ENCODE data around the gene DIPK1C.

DIPK1C gene

GRCh38 chr18:74454279-74454751, 2.8 kb downstream of the DIPK1C start:
- H3K9me2 ChIP-seq (replicated peaks; ENCODE audit: low read depth, low read length), result no peaks in the 10 kb centered on the region
- H3F3A ChIP-seq (ENCODE audit: low read depth), result no peaks in the 10 kb centered on the region
- H3K36me3 ChIP-seq (ENCODE audit: insufficient read depth, low read length), result no peaks in the 10 kb centered on the region
- no peak overlapping the region for H3K4me2 ChIP-seq (ENCODE audit: low read depth, low read length, poor library complexity, severe bottlenecking)
- no peak overlapping the region for H3K4me3 ChIP-seq (ENCODE audit: low read length, poor library complexity, severe bottlenecking)
- TF ChIP-seq EZH2phosphoT487 (IDR thresholded peaks at IDR 0.05; ENCODE audit: borderline replicate concordance), result no peak
- TF ChIP-seq, protein P1, sequence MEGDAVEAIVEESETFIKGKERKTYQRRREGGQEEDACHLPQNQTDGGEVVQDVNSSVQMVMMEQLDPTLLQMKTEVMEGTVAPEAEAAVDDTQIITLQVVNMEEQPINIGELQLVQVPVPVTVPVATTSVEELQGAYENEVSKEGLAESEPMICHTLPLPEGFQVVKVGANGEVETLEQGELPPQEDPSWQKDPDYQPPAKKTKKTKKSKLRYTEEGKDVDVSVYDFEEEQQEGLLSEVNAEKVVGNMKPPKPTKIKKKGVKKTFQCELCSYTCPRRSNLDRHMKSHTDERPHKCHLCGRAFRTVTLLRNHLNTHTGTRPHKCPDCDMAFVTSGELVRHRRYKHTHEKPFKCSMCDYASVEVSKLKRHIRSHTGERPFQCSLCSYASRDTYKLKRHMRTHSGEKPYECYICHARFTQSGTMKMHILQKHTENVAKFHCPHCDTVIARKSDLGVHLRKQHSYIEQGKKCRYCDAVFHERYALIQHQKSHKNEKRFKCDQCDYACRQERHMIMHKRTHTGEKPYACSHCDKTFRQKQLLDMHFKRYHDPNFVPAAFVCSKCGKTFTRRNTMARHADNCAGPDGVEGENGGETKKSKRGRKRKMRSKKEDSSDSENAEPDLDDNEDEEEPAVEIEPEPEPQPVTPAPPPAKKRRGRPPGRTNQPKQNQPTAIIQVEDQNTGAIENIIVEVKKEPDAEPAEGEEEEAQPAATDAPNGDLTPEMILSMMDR (conservative IDR thresholded peaks at IDR 0.05; ENCODE audit: low read length), result no peak
- no peaks in the 10 kb centered on the region for H3K27me3 ChIP-seq (ENCODE audit: insufficient read depth, low read length, poor library complexity, severe bottlenecking)
- H3K4me1 ChIP-seq (ENCODE audit: insufficient read depth, low read length, poor library complexity, severe bottlenecking), result no peaks in the 10 kb centered on the region
- no peak overlapping the region for H2AFZ ChIP-seq (ENCODE audit: low read length)
- no peaks in the 10 kb centered on the region for H3K79me2 ChIP-seq (ENCODE audit: insufficient read depth, low read length)
- H3K9ac ChIP-seq (ENCODE audit: low read depth, low read length, poor library complexity, severe bottlenecking), result no peak overlapping the region
- no peaks in the 10 kb centered on the region for H3K9me3 ChIP-seq (ENCODE audit: insufficient read depth, low read depth, low read length)
- no peaks in the 10 kb centered on the region for H4K20me1 ChIP-seq (ENCODE audit: insufficient read depth, low read length, poor library complexity, severe bottlenecking)

DNA sequence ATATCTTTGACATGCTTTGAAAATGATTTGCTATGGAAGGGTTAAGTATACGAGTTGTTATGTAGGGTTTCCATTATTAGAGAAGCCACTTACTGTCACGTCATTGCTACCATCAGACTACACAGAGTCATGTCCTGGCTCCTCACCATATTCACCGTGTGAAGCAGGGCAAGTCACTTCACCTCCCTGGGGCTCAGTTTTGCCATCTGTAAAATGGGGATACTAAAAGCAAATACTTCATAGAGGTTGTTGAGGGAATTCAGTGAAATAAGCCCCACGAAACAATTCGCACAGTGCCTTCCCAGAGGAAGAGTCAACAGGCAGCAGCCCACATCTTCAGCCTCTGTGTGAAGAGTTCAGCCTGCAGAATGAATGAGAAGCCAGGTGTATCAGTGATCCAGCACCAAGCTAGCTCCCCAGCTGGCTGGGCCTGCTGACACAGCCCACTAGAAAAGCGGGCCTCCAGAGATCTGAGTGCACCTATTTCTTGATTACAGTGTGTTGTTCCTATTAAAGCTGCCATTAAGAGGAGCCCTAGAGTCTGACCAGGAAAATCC, 3.4 kb downstream of the DIPK1C start:
- Histone ChIP-seq H3F3A (ENCODE audit: low read depth) (no peaks in the 10 kb centered on the region), H2AFZ (ENCODE audit: low read length) (no peak overlapping the region), H3K9me2 (replicated peaks; ENCODE audit: low read depth, low read length) (no peaks in the 10 kb centered on the region), H3K9ac (ENCODE audit: low read depth, low read length, poor library complexity, severe bottlenecking) (no peak overlapping the region), H3K36me3 (ENCODE audit: insufficient read depth, low read length) (no peaks in the 10 kb centered on the region), H3K9me3 (ENCODE audit: insufficient read depth, low read depth, low read length) (no peaks in the 10 kb centered on the region), H3K4me3 (ENCODE audit: low read length, poor library complexity, severe bottlenecking) (no peak overlapping the region), H4K20me1 (ENCODE audit: insufficient read depth, low read length, poor library complexity, severe bottlenecking) (no peaks in the 10 kb centered on the region), H3K27me3 (ENCODE audit: insufficient read depth, low read length, poor library complexity, severe bottlenecking) (no peaks in the 10 kb centered on the region), H3K79me2 (ENCODE audit: insufficient read depth, low read length) (no peaks in the 10 kb centered on the region), H3K4me2 (ENCODE audit: low read depth, low read length, poor library complexity, severe bottlenecking) (no peak overlapping the region), H3K4me1 (ENCODE audit: insufficient read depth, low read length, poor library complexity, severe bottlenecking) (no peaks in the 10 kb centered on the region)
- TF ChIP-seq, protein P1 (conservative IDR thresholded peaks at IDR 0.05; ENCODE audit: low read length), result no peak
- TF ChIP-seq EZH2phosphoT487 (IDR thresholded peaks at IDR 0.05; ENCODE audit: borderline replicate concordance), result no peak

DNA sequence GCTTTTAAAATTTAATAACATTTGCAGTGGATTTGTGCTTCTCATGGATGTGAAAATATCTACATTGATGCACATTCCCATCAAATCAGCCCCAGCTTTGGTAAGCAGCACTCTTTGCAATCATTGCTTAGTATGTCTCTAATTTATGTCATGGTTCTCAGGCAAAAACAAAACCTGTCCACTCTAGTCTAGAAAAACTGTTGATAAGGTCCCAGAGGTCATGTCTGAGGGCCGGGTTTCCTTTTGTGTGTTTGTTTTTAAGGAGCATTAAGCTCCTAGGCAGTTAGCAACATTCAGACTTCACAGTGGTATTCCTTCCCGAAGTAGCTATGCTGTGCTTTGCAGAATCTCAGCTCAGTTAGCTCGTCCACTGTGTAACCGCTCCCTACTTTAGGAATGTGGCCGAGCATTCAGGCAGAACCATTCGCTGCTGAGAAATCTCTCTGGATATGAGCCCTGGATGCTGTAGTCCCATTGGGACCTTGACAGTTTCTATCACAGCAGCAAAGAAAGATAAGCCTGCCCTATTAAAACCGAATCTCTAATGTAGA, 4.0 kb downstream of the DIPK1C start:
- Histone ChIP-seq H3F3A (ENCODE audit: low read depth) (no peaks in the 10 kb centered on the region), H3K4me2 (ENCODE audit: low read depth, low read length, poor library complexity, severe bottlenecking) (no peak overlapping the region), H4K20me1 (ENCODE audit: insufficient read depth, low read length, poor library complexity, severe bottlenecking) (no peaks in the 10 kb centered on the region), H3K4me3 (ENCODE audit: low read length, poor library complexity, severe bottlenecking) (no peak overlapping the region), H3K27me3 (ENCODE audit: insufficient read depth, low read length, poor library complexity, severe bottlenecking) (no peaks in the 10 kb centered on the region), H3K36me3 (ENCODE audit: insufficient read depth, low read length) (no peaks in the 10 kb centered on the region), H3K9ac (ENCODE audit: low read depth, low read length, poor library complexity, severe bottlenecking) (no peak overlapping the region), H2AFZ (ENCODE audit: low read length) (no peak overlapping the region), H3K9me2 (replicated peaks; ENCODE audit: low read depth, low read length) (no peaks in the 10 kb centered on the region), H3K9me3 (ENCODE audit: insufficient read depth, low read depth, low read length) (no peaks in the 10 kb centered on the region), H3K79me2 (ENCODE audit: insufficient read depth, low read length) (no peaks in the 10 kb centered on the region), H3K4me1 (ENCODE audit: insufficient read depth, low read length, poor library complexity, severe bottlenecking) (no peaks in the 10 kb centered on the region)
- TF ChIP-seq, protein P1 (conservative IDR thresholded peaks at IDR 0.05; ENCODE audit: low read length), result no peak
- no peak for TF ChIP-seq EZH2phosphoT487 (IDR thresholded peaks at IDR 0.05; ENCODE audit: borderline replicate concordance)
